Transverse colon (tissue), 4 donors: Measurements from ENCODE around the gene KNCN. TPM values are rescaled to one million over a fixed set of nuclear protein-coding genes. Genes with fewer than 3 reads are reported as not detected.

Source experiments
- DNase-seq: peaks from one replicate; pipeline ENCODE4 v3.0.0-alpha.2; 2019
- H3K27ac ChIP-seq, 4 donors: fragments of 200-600 bp; sonication (generic); 2 replicates each; pipeline ENCODE4 v1.5.1; 2016 to 2018; ENCODE audit warnings: inconsistent platforms in 4 of 4
- H3K27me3 ChIP-seq: fragments of 200-600 bp; sonication (generic); 2 replicates; pipeline ENCODE4 v1.5.1; 2017; ENCODE audit warnings: inconsistent platforms
- H3K36me3 ChIP-seq, 4 donors: fragments of 200-600 bp; sonication (generic); 2 replicates each; pipeline ENCODE4 v1.5.1; 2017 to 2019; ENCODE audit warnings: inconsistent platforms in 4 of 4
- H3K4me1 ChIP-seq, 4 donors: fragments of 200-600 bp; sonication (generic); 2 replicates each; pipeline ENCODE4 v1.5.1; 2017 to 2020; ENCODE audit warnings: inconsistent platforms in 4 of 4
- H3K4me3 ChIP-seq, 4 donors: fragments of 200-600 bp; sonication (generic); 1 replicate in 1 of 4; 2 replicates in 3 of 4; pipeline versions ENCODE4 v1.5.1 to v1.6.1; 2017 to 2019; ENCODE audit warnings: inconsistent platforms in 4 of 4
- H3K9me3 ChIP-seq, 2 donors: fragments of 200-600 bp; sonication (generic); 2 replicates each; pipeline ENCODE4 v1.5.1; 2017 to 2019; ENCODE audit warnings: inconsistent platforms in 2 of 2
- CTCF ChIP-seq, 5 experiments: fragments of 200-600 bp in 3 of 5; fragments of 450-650 bp in 2 of 5; sonication (generic) in 3 of 5; IDR thresholded peaks; 1 replicate in 2 of 5; 2 replicates in 3 of 5; pipeline ENCODE4 v1.5.1; 2016 to 2017; ENCODE audit warnings: antibody characterized with exemption in 5 of 5, inconsistent platforms in 3 of 5, mild to moderate bottlenecking in 2 of 5, moderate library complexity in 1 of 5
- EP300 ChIP-seq: sonication (generic); formaldehyde crosslinking; IDR thresholded peaks from one replicate; pipeline ENCODE4 v1.6.1; 2017; ENCODE audit warnings: antibody characterized with exemption, low read depth
- POLR2A ChIP-seq: fragments of 450-650 bp; IDR thresholded peaks from one replicate; pipeline ENCODE4 v1.6.1; 2016; ENCODE audit warnings: antibody characterized with exemption, mild to moderate bottlenecking, moderate library complexity
- POLR2AphosphoS5 ChIP-seq, 3 donors: sonication (generic); formaldehyde crosslinking; IDR thresholded peaks; one replicate each; pipeline ENCODE4 v1.6.1; 2016; ENCODE audit warnings: antibody characterized with exemption in 3 of 3
- WGBS, 2 donors: methylation state at CpG; one replicate each; pipeline ENCODE4 v1.1.5; 2018; ENCODE audit warnings: low coverage in 1 of 2; 5-methylcytosine and 5-hydroxymethylcytosine counted together
- in situ Hi-C, 4 donors: fragments of 200-750 bp; cut with MboI; loops; one replicate each; pipeline versions ENCODE4 v1.15.0 to v1.15.1; 2017; ENCODE audit warnings: low sequenced_read_pairs in 3 of 4, low pct_ligation_motif_present in 1 of 4, low pct_unique_long_range_greater_than_20kb in 1 of 4
- intact Hi-C: fragments of 100-400 bp; cut with DNase I; formaldehyde crosslinking; loops from one replicate; pipeline ENCODE4 v1.15.1; 2023; ENCODE audit warnings: low total_unique reads
- total RNA-seq, 4 donors: library from RNA; depleted of rRNA; stranded (reverse); fragments of >200 nt; gene quantifications; one replicate each; pipeline ENCODE4 v1.1.0, GENCODE V29; 2016

KNCN gene
- total RNA-seq, 4 donors from 2014 or later, result not detected

- no peaks in the 10 kb centered on the region for H3K36me3 ChIP-seq
- TF ChIP-seq POLR2AphosphoS5 (IDR thresholded peaks at IDR 0.05), result no peak
- TF ChIP-seq CTCF (IDR thresholded peaks at IDR 0.05), result no peak
- TF ChIP-seq POLR2A, result no peak
- no peak for TF ChIP-seq EP300
- peaks cover 0 to 14% (median 7%) of the 10 kb centered on the region in 4 donors for H3K4me1 ChIP-seq
- intact Hi-C loops (no loop called here), in situ Hi-C loops (no loop called here)
- H3K9me3 ChIP-seq, result no peaks in the 10 kb centered on the region
- H3K27ac ChIP-seq, result no peak overlapping the region
- no peak overlapping the region for H3K4me3 ChIP-seq
- no peaks in the 10 kb centered on the region for H3K27me3 ChIP-seq
- WGBS, 2 donors, result 56 to 70% methylated on average over 2 to 6 of the region's 6 CpGs
- no peak for DNase-seq
Measured at GRCh38 chr1:46512792-46513190, 38.7 kb downstream of the KNCN start.

GRCh38 chr1:46512135-46512791 lies 39.2 kb downstream of the KNCN start:
- no peak for DNase-seq
- no peaks in the 10 kb centered on the region for H3K27me3 ChIP-seq
- H3K4me3 ChIP-seq, result no peak overlapping the region
- H3K36me3 ChIP-seq, result no peaks in the 10 kb centered on the region
- peaks cover 0 to 11% (median 3%) of the 10 kb centered on the region in 4 donors for H3K4me1 ChIP-seq
- no peak overlapping the region for H3K27ac ChIP-seq
- no peaks in the 10 kb centered on the region for H3K9me3 ChIP-seq
- intact Hi-C loops (no loop called here), in situ Hi-C loops (no loop called here)
- TF ChIP-seq EP300 (no peak), POLR2AphosphoS5 (IDR thresholded peaks at IDR 0.05) (no peak), POLR2A (no peak), CTCF (IDR thresholded peaks at IDR 0.05) (no peak)
- 83% methylated on average over 23 of the region's 23 CpGs; no CpG with 5 or more reads in 1 of the 2 donors for WGBS, 2 donors

- Histone ChIP-seq H3K9me3 (no peaks in the 10 kb centered on the region), H3K4me3 (no peak overlapping the region), H3K27me3 (no peaks in the 10 kb centered on the region), H3K36me3 (no peaks in the 10 kb centered on the region), H3K4me1 (no peaks in the 10 kb centered on the region), H3K27ac (no peak overlapping the region)
- TF ChIP-seq CTCF (IDR thresholded peaks at IDR 0.05) (no peak), POLR2AphosphoS5 (IDR thresholded peaks at IDR 0.05) (no peak), EP300 (no peak), POLR2A (no peak)
- WGBS, 2 donors, result 83% methylated on average over 8 of the region's 8 CpGs; no CpG with 5 or more reads in 1 of the 2 donors
- intact Hi-C loops (no loop called here), in situ Hi-C loops (no loop called here)
- DNase-seq, result no peak
Measured at GRCh38 chr1:46510998-46511365, 40.5 kb downstream of the KNCN start.

- no peaks in the 10 kb centered on the region for H3K9me3 ChIP-seq
- H3K4me3 ChIP-seq, result no peak overlapping the region
- no peaks in the 10 kb centered on the region for H3K36me3 ChIP-seq
- in situ Hi-C loops, result no loop called here
- no peak overlapping the region for H3K27ac ChIP-seq
- 89 to 97% methylated on average over 6 to 19 of the region's 19 CpGs for WGBS, 2 donors
- no peaks in the 10 kb centered on the region for H3K4me1 ChIP-seq
- intact Hi-C loops, result no loop called here
- TF ChIP-seq POLR2A (no peak), CTCF (IDR thresholded peaks at IDR 0.05) (no peak), POLR2AphosphoS5 (IDR thresholded peaks at IDR 0.05) (no peak), EP300 (no peak)
- no peak for DNase-seq
- H3K27me3 ChIP-seq, result no peaks in the 10 kb centered on the region
Measured at GRCh38 chr1:46510341-46510997, 41.0 kb downstream of the KNCN start.
